Cardiac muscle cell (in vitro differentiated cells and primary cell): ENCODE data around the gene IGDCC3. TPM values are rescaled to one million over a fixed set of nuclear protein-coding genes. Genes with fewer than 3 reads are reported as not detected.

Experiments used
- DNase-seq, 2 donors: peaks; one replicate each; pipeline versions ENCODE4 v3.0.0 to v3.0.0-alpha.2; 2010 to 2017; ENCODE audit warnings: low read depth in 1 of 2, low spot score in 1 of 2
- H3K27ac ChIP-seq: fragments of 200-600 bp; sonication (generic); 2 replicates; pipeline ENCODE4 v1.5.1; 2016
- H3K27me3 ChIP-seq: fragments of 200-600 bp; sonication (generic); 2 replicates; pipeline ENCODE4 v1.6.0; 2016; ENCODE audit warnings: control low read depth
- H3K36me3 ChIP-seq: fragments of 200-600 bp; sonication (generic); 2 replicates; pipeline ENCODE4 v1.5.1; 2016; ENCODE audit warnings: control low read depth
- H3K4me1 ChIP-seq: fragments of 200-600 bp; sonication (generic); 2 replicates; pipeline ENCODE4 v1.8.1; 2017; ENCODE audit warnings: low read depth, mild to moderate bottlenecking, mixed run types
- H3K4me3 ChIP-seq: fragments of 200-600 bp; sonication (generic); 2 replicates; pipeline ENCODE4 v1.5.1; 2016; ENCODE audit warnings: mild to moderate bottlenecking
- H3K9me3 ChIP-seq: fragments of 200-600 bp; sonication (generic); 2 replicates; pipeline ENCODE4 v1.5.1; 2017; ENCODE audit warnings: low read depth, mild to moderate bottlenecking, control low read depth
- CTCF ChIP-seq: IDR thresholded peaks from 2 replicates; pipeline ENCODE4 v1.5.1; 2012; ENCODE audit warnings: low read depth, mild to moderate bottlenecking, low read length
- polyA plus RNA-seq: library from polyadenylated mRNA; unstranded; fragments of >200 nt; fragmentation: Nextera tagmentation; extraction: Ambion mirVana; gene quantifications from 2 replicates; pipeline ENCODE4 v1.2.1, GENCODE V29; 2016
- total RNA-seq: library from RNA; depleted of rRNA; stranded (reverse); fragments of >200 nt; gene quantifications from 2 replicates; pipeline ENCODE4 v1.2.3, GENCODE V29; 2016

IGDCC3 gene
- total and polyA plus RNA-seq, 2 experiments from 2014 or later: 41.1 to 54.6 TPM

- no peak for TF ChIP-seq CTCF
- Histone ChIP-seq H3K9me3 (no peaks in the 10 kb centered on the region), H3K4me1 (peaks cover 24% of the 10 kb centered on the region), H3K4me3 (no peak overlapping the region), H3K36me3 (no peaks in the 10 kb centered on the region), H3K27me3 (no peaks in the 10 kb centered on the region), H3K27ac (no peak overlapping the region)
- no peak for DNase-seq
Measured at GRCh38 chr15:65338823-65339222, 39.0 kb downstream of the IGDCC3 start.

- no peaks in the 10 kb centered on the region for H3K27me3 ChIP-seq
- H3K9me3 ChIP-seq: no peaks in the 10 kb centered on the region
- no peak for TF ChIP-seq CTCF
- no peak overlapping the region for H3K27ac ChIP-seq
- H3K36me3 ChIP-seq: no peaks in the 10 kb centered on the region
- no peak for DNase-seq
- H3K4me3 ChIP-seq: no peak overlapping the region
- H3K4me1 ChIP-seq: peaks cover 26% of the 10 kb centered on the region
Measured at GRCh38 chr15:65338366-65338765, 39.4 kb downstream of the IGDCC3 start.

GRCh38 chr15:65337436-65338070 lies 40.2 kb downstream of the IGDCC3 start:
- Histone ChIP-seq H3K4me3 (no peak overlapping the region), H3K27me3 (no peaks in the 10 kb centered on the region), H3K36me3 (no peaks in the 10 kb centered on the region), H3K9me3 (no peaks in the 10 kb centered on the region), H3K27ac (no peak overlapping the region), H3K4me1 (peaks cover 26% of the 10 kb centered on the region)
- DNase-seq: no peak
- no peak for TF ChIP-seq CTCF

- no peak for TF ChIP-seq CTCF
- Histone ChIP-seq H3K4me1 (peaks cover 26% of the 10 kb centered on the region), H3K9me3 (no peaks in the 10 kb centered on the region), H3K36me3 (no peaks in the 10 kb centered on the region), H3K4me3 (no peak overlapping the region), H3K27me3 (no peaks in the 10 kb centered on the region), H3K27ac (no peak overlapping the region)
- no peak for DNase-seq
Measured at GRCh38 chr15:65336493-65337435, 41.0 kb downstream of the IGDCC3 start.

GRCh38 chr15:65335278-65336055 lies 42.3 kb downstream of the IGDCC3 start:
- H3K27ac ChIP-seq: no peak overlapping the region
- no peaks in the 10 kb centered on the region for H3K9me3 ChIP-seq
- H3K4me3 ChIP-seq: no peak overlapping the region
- no peak for TF ChIP-seq CTCF
- DNase-seq: no peak
- H3K27me3 ChIP-seq: no peaks in the 10 kb centered on the region
- H3K4me1 ChIP-seq: peaks cover 25% of the 10 kb centered on the region
- no peaks in the 10 kb centered on the region for H3K36me3 ChIP-seq
